HepG2 (cell line): ENCODE results near the gene PREP. TPM values are rescaled to one million over a fixed set of nuclear protein-coding genes. Genes with fewer than 3 reads are reported as not detected.

Experiments
- ATAC-seq: fragments of 200-7000 bp; cut with Tn5 transposase; 3 replicates; pipeline ENCODE4 v1.9.1; 2020; ENCODE audit warnings: mild to moderate bottlenecking, moderate library complexity
- BruUV-seq: library from RNA; stranded (reverse); fragments of 400-500 nt; replicated peaks from 2 replicates; lab custom pipeline; 2021; lab: Mats Ljungman, UMichigan
- CTCF ChIA-PET: fragments of 300-600 bp; formaldehyde crosslinking; extraction: SDS; loops from one replicate; lab custom pipeline; 2021; ENCODE audit warnings: low total read pairs, inconsistent platforms, low intra/inter-chr PET ratio; lab: Yijun Ruan, JAX
- POLR2A ChIA-PET: fragments of 350-600 bp; sonication (Branson Sonifier 250); formaldehyde crosslinking; loops from one replicate; lab custom pipeline; 2020; ENCODE audit warnings: antibody characterized with exemption, inconsistent platforms; lab: Yijun Ruan, JAX
- DNase-seq: peaks from one replicate; pipeline ENCODE4 v3.0.0-alpha.2; 2015; ENCODE audit warnings: low spot score
- FAIRE-seq: peaks from 3 replicates; lab custom pipeline; 2011; peaks lifted over from hg19 to GRCh38; lab: Jason Lieb, UNC
- H2AFZ ChIP-seq: one replicate; pipeline ENCODE4 v1.6.1; 2011; ENCODE audit warnings: low read length, inconsistent platforms
- H3K27ac ChIP-seq: fragments of 300-600 bp; 3 replicates; pipeline ENCODE4 v1.8.0; 2011; ENCODE audit warnings: mixed run types, mild to moderate bottlenecking, mixed read lengths, low read length, inconsistent platforms; ENCODE audit not compliant: insufficient read depth; ENCODE audit errors: extremely low read length
- H3K27me3 ChIP-seq, 2 experiments: fragments of 200-600 bp in 1 of 2; 2 replicates in 1 of 2; 3 replicates in 1 of 2; pipeline versions ENCODE4 v1.6.0 to v1.8.0; 2011; ENCODE audit warnings: low read length in 2 of 2, mild to moderate bottlenecking in 2 of 2, moderate library complexity in 2 of 2, inconsistent platforms in 1 of 2; ENCODE audit not compliant: insufficient read depth in 2 of 2, control insufficient read depth in 1 of 2
- H3K36me3 ChIP-seq, 2 experiments: fragments of 200-600 bp in 1 of 2; replicated peaks in 1 of 2; 2 replicates in 1 of 2; 3 replicates in 1 of 2; pipeline versions ENCODE4 v1.5.1 to v1.8.0; 2011; ENCODE audit warnings: low read length in 2 of 2, inconsistent platforms in 1 of 2; ENCODE audit not compliant: insufficient read depth in 2 of 2, control insufficient read depth in 1 of 2
- H3K4me1 ChIP-seq: 2 replicates; pipeline ENCODE4 v1.5.1; 2012; ENCODE audit warnings: low read length, inconsistent platforms; ENCODE audit not compliant: insufficient read depth
- H3K4me2 ChIP-seq: 2 replicates; pipeline ENCODE4 v1.6.0; 2011; ENCODE audit warnings: low read depth, low read length, inconsistent platforms
- H3K4me3 ChIP-seq, 3 experiments: fragments of 200-600 bp in 1 of 3; sonication (generic), shearing (Covaris generic) in 1 of 3; replicated peaks in 1 of 3; 2 replicates each; pipeline ENCODE4 v1.5.1; 2011 to 2016; ENCODE audit warnings: low read length in 3 of 3, inconsistent platforms in 2 of 3, low read depth in 2 of 3, mild to moderate bottlenecking in 2 of 3, control low read depth in 1 of 3, mixed read lengths in 1 of 3; ENCODE audit not compliant: insufficient read depth in 1 of 3
- H3K79me2 ChIP-seq: one replicate; pipeline ENCODE4 v1.6.1; 2011; ENCODE audit warnings: low read length, inconsistent platforms; ENCODE audit not compliant: insufficient read depth
- H3K9ac ChIP-seq: 2 replicates; pipeline ENCODE4 v1.6.0; 2011; ENCODE audit warnings: mild to moderate bottlenecking, low read depth, low read length, inconsistent platforms; ENCODE audit not compliant: insufficient read depth
- H3K9me3 ChIP-seq: 2 replicates; pipeline ENCODE4 v1.5.1; 2012; ENCODE audit warnings: mild to moderate bottlenecking, low read length
- H4K20me1 ChIP-seq: 2 replicates; pipeline ENCODE4 v1.6.0; 2011; ENCODE audit warnings: inconsistent platforms, mild to moderate bottlenecking, low read length, moderate library complexity; ENCODE audit not compliant: insufficient read depth
- DNMT1 ChIP-seq: sonication (generic); formaldehyde crosslinking; IDR thresholded peaks from 2 replicates; pipeline ENCODE4 v1.5.1; 2020; ENCODE audit warnings: mild to moderate bottlenecking, missing genetic modification reagents
- ETV5 ChIP-seq: IDR thresholded peaks from 2 replicates; pipeline ENCODE4 v1.6.1; 2018; ENCODE audit warnings: missing biosample characterization, missing genetic modification reagents, inconsistent platforms, borderline replicate concordance
- HDAC6 ChIP-seq: fragments of 200-600 bp; sonication (generic); IDR thresholded peaks from 2 replicates; pipeline ENCODE4 v1.7.0; 2017; ENCODE audit warnings: mild to moderate bottlenecking, antibody characterized with exemption, low read length, low read depth
- HMGA1 ChIP-seq: sonication (generic); formaldehyde crosslinking; conservative IDR thresholded peaks from 2 replicates; pipeline ENCODE4 v1.4.0; 2020; ENCODE audit warnings: missing genetic modification reagents
- KDM6A ChIP-seq: IDR thresholded peaks from 2 replicates; pipeline ENCODE4 v1.6.1; 2016; ENCODE audit warnings: low read depth
- MAF1 ChIP-seq: sonication (generic); formaldehyde crosslinking; IDR thresholded peaks from 2 replicates; pipeline ENCODE4 v1.5.0; 2020; ENCODE audit warnings: missing genetic modification reagents, borderline replicate concordance
- MAZ ChIP-seq, 2 experiments: sonication (generic) in 1 of 2; formaldehyde crosslinking in 1 of 2; IDR thresholded peaks; 2 replicates each; pipeline versions ENCODE4 v1.5.0 to v1.6.1; 2012 to 2020; ENCODE audit warnings: low read depth in 2 of 2, mild to moderate bottlenecking in 2 of 2, borderline replicate concordance in 1 of 2, improper control_type of control experiment in 1 of 2, low read length in 1 of 2, missing genetic modification reagents in 1 of 2, moderate library complexity in 1 of 2
- POGK ChIP-seq: sonication (generic); formaldehyde crosslinking; conservative IDR thresholded peaks from 2 replicates; pipeline ENCODE4 v1.8.0; 2022; ENCODE audit warnings: mild to moderate bottlenecking, moderate library complexity, missing genetic modification reagents
- TSC22D2 ChIP-seq: sonication (generic); formaldehyde crosslinking; IDR thresholded peaks from 2 replicates; pipeline ENCODE4 v1.5.1; 2020; ENCODE audit warnings: missing genetic modification reagents, mild to moderate bottlenecking, borderline replicate concordance
- U2AF1 ChIP-seq: fragments of 200-400 bp; formaldehyde crosslinking; optimal IDR thresholded peaks from 2 replicates; pipeline ENCODE3; 2017; ENCODE audit warnings: mild to moderate bottlenecking, low read depth, low read length
- ZBTB7B ChIP-seq: sonication (generic); formaldehyde crosslinking; IDR thresholded peaks from 2 replicates; pipeline ENCODE4 v1.4.0; 2020; ENCODE audit warnings: missing genetic modification reagents
- ZNF280B ChIP-seq: sonication (generic); formaldehyde crosslinking; IDR thresholded peaks from 2 replicates; pipeline ENCODE4 v1.5.0; 2020; ENCODE audit warnings: missing genetic modification reagents, mild to moderate bottlenecking, borderline replicate concordance
- ZNF33A ChIP-seq: sonication (generic); formaldehyde crosslinking; IDR thresholded peaks from 2 replicates; pipeline ENCODE4 v1.5.1; 2020; ENCODE audit warnings: missing genetic modification reagents, mild to moderate bottlenecking, moderate library complexity, borderline replicate concordance
- ZNF558 ChIP-seq: sonication (generic); formaldehyde crosslinking; IDR thresholded peaks from 2 replicates; pipeline ENCODE4 v1.9.0; 2022; ENCODE audit warnings: mild to moderate bottlenecking, missing genetic modification reagents, borderline replicate concordance
- ZNF790 ChIP-seq: sonication (generic); formaldehyde crosslinking; IDR thresholded peaks from 2 replicates; pipeline ENCODE4 v1.8.0; 2022; ENCODE audit warnings: missing genetic modification reagents, mild to moderate bottlenecking, borderline replicate concordance
- WGBS: methylation state at CpG from one replicate; pipeline ENCODE4 v1.1.6; 2017; ENCODE audit warnings: low lambda C conversion rate; 5-methylcytosine and 5-hydroxymethylcytosine counted together
- in situ Hi-C: cut with HindIII; loops from 2 replicates; pipeline ENCODE4 v1.10.0; 2017; ENCODE audit warnings: low pct_unique_long_range_greater_than_20kb; ENCODE audit not compliant: extremely low pct_ligation_motif_present
- intact Hi-C: fragments of 100-400 bp; cut with micrococcal nuclease; formaldehyde crosslinking; loops from one replicate; pipeline ENCODE4 v1.10.0; 2022; ENCODE audit not compliant: unreplicated experiment
- polyA plus RNA-seq, 8 experiments: library from polyadenylated mRNA; depleted of rRNA in 3 of 8; stranded (reverse) in 7 of 8; unstranded in 1 of 8; fragments of >200 nt; fragmentation: Illumina TruSeq in 4 of 8; extraction: Trizol in 4 of 8; gene quantifications; 2 replicates each; pipeline versions ENCODE4 v1.2.1 to v1.2.3, GENCODE V29; 2011 to 2016; ENCODE audit warnings: low read depth in 4 of 8, missing spikeins in 1 of 8, mixed read lengths in 1 of 8; ENCODE audit not compliant: insufficient read depth in 1 of 8
- total RNA-seq, 5 experiments: library from RNA; depleted of rRNA; stranded (reverse); fragments of >200 nt; fragmentation: Illumina TruSeq; extraction: Trizol; gene quantifications; 2 replicates each; pipeline ENCODE4 v1.2.3, GENCODE V29; 2016; ENCODE audit warnings: low read depth in 1 of 5
- TF ChIP-seq, protein P1 (sequence below): sonication (generic); formaldehyde crosslinking; IDR thresholded peaks from 2 replicates; pipeline ENCODE4 v1.5.0; 2020; ENCODE audit warnings: mild to moderate bottlenecking, missing genetic modification reagents
- TF ChIP-seq, protein P2 (sequence below): IDR thresholded peaks from 2 replicates; pipeline ENCODE4 v1.6.1; 2016; ENCODE audit warnings: mild to moderate bottlenecking, missing biosample characterization, missing genetic modification reagents

The PREP gene
- total and polyA plus RNA-seq, 2 of the 13 experiments (the other 11 are each of a cell fraction or from before 2014, with no cell fraction given): 12.6 to 15.9 TPM

- FAIRE-seq (no peak), DNase-seq (no peak), ATAC-seq (no peak)
- intact Hi-C loops (no loop called here), in situ Hi-C loops (no loop called here)
- no peaks in the 10 kb centered on the region for H4K20me1 ChIP-seq
- no peaks in the 10 kb centered on the region for H3K9me3 ChIP-seq
- CTCF ChIA-PET: no interaction called here
- WGBS: 92% methylated on average over 6 of the region's 6 CpGs
- TF ChIP-seq U2AF1: no peak
- no peak for TF ChIP-seq MAF1 (CRISPR knock-in tag)
- no peak for TF ChIP-seq TSC22D2 (CRISPR knock-in tag)
- TF ChIP-seq, protein P1, sequence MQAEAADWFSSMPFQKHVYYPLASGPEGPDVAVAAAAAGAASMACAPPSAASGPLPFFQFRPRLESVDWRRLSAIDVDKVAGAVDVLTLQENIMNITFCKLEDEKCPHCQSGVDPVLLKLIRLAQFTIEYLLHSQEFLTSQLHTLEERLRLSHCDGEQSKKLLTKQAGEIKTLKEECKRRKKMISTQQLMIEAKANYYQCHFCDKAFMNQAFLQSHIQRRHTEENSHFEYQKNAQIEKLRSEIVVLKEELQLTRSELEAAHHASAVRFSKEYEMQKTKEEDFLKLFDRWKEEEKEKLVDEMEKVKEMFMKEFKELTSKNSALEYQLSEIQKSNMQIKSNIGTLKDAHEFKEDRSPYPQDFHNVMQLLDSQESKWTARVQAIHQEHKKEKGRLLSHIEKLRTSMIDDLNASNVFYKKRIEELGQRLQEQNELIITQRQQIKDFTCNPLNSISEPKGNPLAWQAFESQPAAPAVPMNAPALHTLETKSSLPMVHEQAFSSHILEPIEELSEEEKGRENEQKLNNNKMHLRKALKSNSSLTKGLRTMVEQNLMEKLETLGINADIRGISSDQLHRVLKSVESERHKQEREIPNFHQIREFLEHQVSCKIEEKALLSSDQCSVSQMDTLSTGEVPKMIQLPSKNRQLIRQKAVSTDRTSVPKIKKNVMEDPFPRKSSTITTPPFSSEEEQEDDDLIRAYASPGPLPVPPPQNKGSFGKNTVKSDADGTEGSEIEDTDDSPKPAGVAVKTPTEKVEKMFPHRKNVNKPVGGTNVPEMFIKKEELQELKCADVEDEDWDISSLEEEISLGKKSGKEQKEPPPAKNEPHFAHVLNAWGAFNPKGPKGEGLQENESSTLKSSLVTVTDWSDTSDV (CRISPR knock-in tag): no peak
- no peak for TF ChIP-seq ZNF558
- TF ChIP-seq, protein P2, sequence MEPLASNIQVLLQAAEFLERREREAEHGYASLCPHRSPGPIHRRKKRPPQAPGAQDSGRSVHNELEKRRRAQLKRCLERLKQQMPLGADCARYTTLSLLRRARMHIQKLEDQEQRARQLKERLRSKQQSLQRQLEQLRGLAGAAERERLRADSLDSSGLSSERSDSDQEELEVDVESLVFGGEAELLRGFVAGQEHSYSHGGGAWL: no peak
- no peak for TF ChIP-seq ETV5 (CRISPR knock-in tag)
- no peak for TF ChIP-seq ZBTB7B (CRISPR knock-in tag)
- TF ChIP-seq KDM6A: no peak
- TF ChIP-seq POGK (CRISPR knock-in tag): no peak
- TF ChIP-seq ZNF33A: no peak
- TF ChIP-seq DNMT1 (CRISPR knock-in tag): no peak
- no peak for TF ChIP-seq HDAC6
- TF ChIP-seq MAZ (IDR thresholded peaks at IDR 0.05; ENCODE audit: borderline replicate concordance, low read depth, low read length): no peak
- TF ChIP-seq MAZ (CRISPR knock-in tag; IDR thresholded peaks at IDR 0.05; ENCODE audit: low read depth): no peak
- no peak for TF ChIP-seq HMGA1 (CRISPR knock-in tag)
- TF ChIP-seq ZNF280B (CRISPR knock-in tag): no peak
- no peak for TF ChIP-seq ZNF790 (CRISPR knock-in tag)
- no peak overlapping the region for H3K27ac ChIP-seq
- no peak overlapping the region for H3K4me3 ChIP-seq
- POLR2A ChIA-PET: no interaction called here
- peaks cover 6 to 36% of the 10 kb centered on the region in 2 experiments; a peak in 4 of 5 replicates for H3K36me3 ChIP-seq
- no peak overlapping the region for H3K4me2 ChIP-seq
- H3K4me1 ChIP-seq: peaks cover 8% of the 10 kb centered on the region
- peaks cover 4% of the 10 kb centered on the region for H3K79me2 ChIP-seq
- BruUV-seq: no TSS peak
- H2AFZ ChIP-seq: no peak overlapping the region
- H3K9ac ChIP-seq: no peak overlapping the region
- H3K27me3 ChIP-seq: no peaks in the 10 kb centered on the region
These were observed 14.5 kb downstream of the PREP start for GRCh38 chr6:105388392-105388791.
